A549 (cell line): ENCODE data around the gene PCDH9.

ENCODE experiments used
- CHD4 ChIP-seq: fragments of 200-600 bp; sonication (generic); IDR thresholded peaks from 2 replicates; pipeline ENCODE4 v1.6.1; 2016; ENCODE audit warnings: antibody characterized with exemption, mild to moderate bottlenecking, borderline replicate concordance
- CTCF ChIP-seq: fragments of >200 bp; sonication (Bioruptor Twin); formaldehyde crosslinking; IDR thresholded peaks from 3 replicates; pipeline ENCODE4 v1.5.1; 2016
- EP300 ChIP-seq, 2 experiments: fragments of >200 bp; sonication (Bioruptor Twin); formaldehyde crosslinking; IDR thresholded peaks; 2 replicates in 1 of 2; 3 replicates in 1 of 2; pipeline ENCODE4 v1.6.1; 2016 to 2017
- HDAC2 ChIP-seq: fragments of 200-600 bp; sonication (generic); IDR thresholded peaks from 2 replicates; pipeline ENCODE4 v1.6.1; 2016
- HES2 ChIP-seq: fragments of >200 bp; sonication (Bioruptor Twin); formaldehyde crosslinking; IDR thresholded peaks from 2 replicates; pipeline ENCODE4 v1.6.1; 2016
- HMGXB4 ChIP-seq: fragments of 250-450 bp; sonication (Bioruptor Pico); IDR thresholded peaks from 2 replicates; pipeline ENCODE4 v1.5.0; 2021; ENCODE audit warnings: mild to moderate bottlenecking, moderate library complexity, borderline replicate concordance
- JUNB ChIP-seq: fragments of >200 bp; sonication (Bioruptor Twin); formaldehyde crosslinking; IDR thresholded peaks from 2 replicates; pipeline ENCODE4 v1.6.1; 2016
- MAX ChIP-seq: IDR thresholded peaks from 2 replicates; pipeline ENCODE4 v1.6.1; 2012
- MAZ ChIP-seq: fragments of 150-350 bp; IDR thresholded peaks from 2 replicates; pipeline ENCODE4 v1.6.1; 2014; ENCODE audit warnings: antibody characterized with exemption, low read depth, low read length, borderline replicate concordance
- NPAS2 ChIP-seq: fragments of 250-450 bp; sonication (Bioruptor Pico); IDR thresholded peaks from 2 replicates; pipeline ENCODE4 v1.8.0; 2022; ENCODE audit warnings: mild to moderate bottlenecking, moderate library complexity, borderline replicate concordance
- POLR2A ChIP-seq: IDR thresholded peaks from 2 replicates; pipeline ENCODE4 v1.6.1; 2012; ENCODE audit warnings: mild to moderate bottlenecking, low read length
- REST ChIP-seq: fragments of 200-600 bp; sonication (generic); IDR thresholded peaks from 2 replicates; pipeline ENCODE4 v1.6.1; 2016; ENCODE audit warnings: antibody characterized with exemption, mild to moderate bottlenecking, moderate library complexity
- SREBF2 ChIP-seq: fragments of 450-650 bp; IDR thresholded peaks from 2 replicates; pipeline ENCODE4 v1.6.1; 2014; ENCODE audit warnings: mild to moderate bottlenecking, moderate library complexity

GRCh38 chr13:66328476-66328875 lies 901.7 kb downstream of the PCDH9 start:
- TF ChIP-seq CHD4 (no peak), NPAS2 (no peak), HES2 (no peak), REST (no peak), EP300 (IDR thresholded peaks at IDR 0.05) (no peak), MAX (no peak), MAZ (no peak), CTCF (no peak), HDAC2 (no peak), SREBF2 (no peak), HMGXB4 (no peak), JUNB (no peak), POLR2A (no peak)
